HuH-7 (cell line): ENCODE data around the gene A3GALT2.

Source experiments
- DNase-seq: peaks from one replicate; pipeline ENCODE4 v3.0.0; 2011; ENCODE audit warnings: low spot score

A3GALT2 gene

DNA sequence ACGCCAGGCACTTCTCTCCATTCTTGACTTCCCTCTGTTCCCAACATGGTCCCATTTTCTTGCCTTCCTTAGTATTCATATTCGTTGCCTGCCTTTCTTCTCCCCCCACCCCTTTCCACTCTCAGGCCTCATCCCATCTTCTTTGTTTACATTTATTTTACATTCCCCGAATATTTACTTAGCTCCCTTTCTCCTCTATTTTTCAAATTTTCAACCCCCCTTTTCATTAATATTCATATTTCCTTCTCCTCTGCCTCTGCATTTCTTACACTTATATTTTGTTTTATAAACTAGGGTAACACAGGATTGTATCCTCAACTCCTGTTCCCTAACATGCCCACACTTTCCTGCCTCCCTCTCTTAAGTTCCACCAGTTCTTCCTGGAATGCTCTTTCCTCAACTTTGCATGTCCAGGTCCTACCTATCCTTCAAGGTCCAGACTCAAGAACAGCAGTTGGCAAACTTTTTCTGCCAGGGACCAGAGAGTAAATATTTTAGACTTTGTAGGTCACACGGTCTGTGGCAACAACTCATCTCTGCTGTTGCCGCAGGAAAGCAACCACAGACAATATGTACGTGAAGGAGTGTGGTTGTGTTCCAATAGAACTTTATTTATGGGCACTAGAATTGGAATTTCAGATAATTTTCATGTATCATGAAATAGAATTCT is 29.8 kb upstream of the A3GALT2 start:
- no peak for DNase-seq

DNA sequence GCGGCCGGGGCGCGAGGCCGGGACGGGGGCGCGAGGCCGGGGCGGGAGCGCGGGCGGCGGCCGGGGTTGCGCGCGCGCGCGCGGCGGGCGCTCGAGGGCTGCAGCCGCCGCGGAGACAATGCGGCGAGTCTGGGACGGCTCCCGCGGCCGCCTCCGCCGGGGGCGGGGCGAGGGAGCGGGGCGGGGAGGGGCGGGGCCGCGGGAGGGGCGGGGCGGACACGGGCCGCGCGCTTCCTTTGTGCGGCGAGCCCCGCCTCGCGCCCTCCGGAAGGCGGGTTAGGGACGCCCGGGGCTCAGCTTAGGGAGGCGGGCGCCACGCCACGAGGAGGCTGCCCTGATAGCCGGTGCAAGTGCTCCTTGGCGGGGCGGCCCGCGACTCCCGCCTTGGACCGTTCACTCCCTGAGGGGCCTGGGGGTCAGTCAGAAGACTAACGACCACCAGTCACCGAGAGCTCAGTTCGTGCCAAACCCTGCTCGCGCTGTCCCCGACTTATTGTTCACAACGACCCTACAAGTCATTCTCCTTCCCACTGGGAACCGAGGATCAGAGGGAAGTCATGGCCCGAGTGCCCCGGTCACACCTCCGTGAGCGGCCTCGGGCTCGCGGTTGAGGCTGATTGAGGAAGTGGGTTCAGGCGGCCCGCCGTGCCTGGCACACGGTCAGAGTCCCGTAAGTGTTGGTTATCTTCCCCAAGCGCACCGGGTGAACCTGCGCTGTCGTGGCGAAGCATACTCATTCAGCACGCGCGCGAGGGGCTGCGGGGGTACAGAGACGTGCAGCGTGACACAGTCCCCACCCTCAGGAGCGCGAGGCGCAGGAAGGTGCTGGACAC is 29.1 kb upstream of the A3GALT2 start:
- DNase-seq: peak; percentile 89

DNA sequence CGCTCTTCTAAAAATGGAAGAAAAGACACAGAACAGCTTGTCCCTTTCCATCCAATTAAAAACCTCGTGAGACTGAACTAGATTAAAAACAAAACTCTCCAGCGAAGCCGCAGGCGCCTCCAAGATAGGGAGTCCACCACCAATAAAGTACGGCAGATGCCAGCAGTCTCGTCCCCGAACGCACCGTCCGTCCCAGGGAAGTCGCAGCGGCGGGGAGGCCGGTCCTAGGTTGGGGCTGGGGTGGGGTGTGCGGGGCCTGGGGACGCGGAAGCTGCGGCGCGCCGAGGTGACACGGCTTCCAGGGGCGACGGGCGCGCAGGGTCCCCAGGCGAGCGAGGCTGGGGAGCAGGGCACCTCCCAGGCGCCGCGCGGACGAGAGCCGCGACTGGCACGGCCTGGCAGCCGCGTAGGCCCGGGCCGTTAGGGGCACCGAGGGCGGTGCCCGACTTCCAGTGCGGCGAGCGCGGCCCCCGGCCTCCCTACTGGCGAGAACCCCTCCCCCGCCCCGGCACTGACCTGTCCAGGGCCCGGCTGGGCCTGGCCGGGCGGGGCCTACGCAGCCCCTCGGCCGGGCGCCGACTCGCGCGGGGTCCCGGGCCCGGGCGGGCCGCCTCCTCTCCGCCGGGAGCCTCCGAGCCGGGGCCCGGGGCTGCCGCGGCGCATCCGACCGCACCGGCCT is 28.3 kb upstream of the A3GALT2 start:
- DNase-seq: peak; percentile 52

DNA sequence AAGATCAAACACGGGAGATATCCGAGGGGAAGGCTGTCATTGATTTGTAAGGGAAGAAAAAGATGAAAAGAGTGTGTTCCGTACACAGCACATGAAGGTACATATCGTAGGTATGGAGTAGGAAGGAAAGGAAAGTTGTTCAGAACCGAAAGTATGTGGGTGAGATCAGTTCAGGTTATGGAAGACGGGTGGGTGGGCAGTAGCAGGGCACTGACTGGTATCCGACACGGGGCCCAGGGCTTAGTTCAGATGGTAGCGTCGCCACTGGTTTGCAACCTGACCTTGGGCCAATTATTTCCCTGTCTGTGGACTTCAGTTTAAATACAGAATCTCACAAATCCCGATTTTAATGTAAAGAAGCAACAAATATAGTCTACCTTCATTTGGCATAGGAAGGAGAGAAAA is 27.8 kb upstream of the A3GALT2 start:
- DNase-seq: no peak

DNA sequence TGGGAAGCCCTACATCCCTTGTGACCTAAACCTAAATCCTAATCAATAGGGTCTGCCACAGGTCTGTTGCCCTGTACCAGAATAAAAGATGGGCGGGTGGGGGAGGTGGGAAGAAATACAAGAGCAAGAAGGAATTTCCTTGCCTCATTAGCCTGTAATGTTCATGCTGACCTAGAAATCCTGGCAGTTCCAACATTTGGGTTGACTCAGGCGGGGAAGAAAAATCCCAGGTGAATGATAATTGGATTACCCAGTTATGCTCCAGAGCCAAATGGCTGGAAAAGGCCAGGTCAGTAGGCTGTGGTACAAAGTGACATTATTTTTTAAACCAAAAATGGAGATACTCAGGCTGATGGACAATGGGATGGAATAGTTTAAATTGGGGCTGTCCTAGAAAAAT is 27.3 kb upstream of the A3GALT2 start:
- DNase-seq: no peak

DNA sequence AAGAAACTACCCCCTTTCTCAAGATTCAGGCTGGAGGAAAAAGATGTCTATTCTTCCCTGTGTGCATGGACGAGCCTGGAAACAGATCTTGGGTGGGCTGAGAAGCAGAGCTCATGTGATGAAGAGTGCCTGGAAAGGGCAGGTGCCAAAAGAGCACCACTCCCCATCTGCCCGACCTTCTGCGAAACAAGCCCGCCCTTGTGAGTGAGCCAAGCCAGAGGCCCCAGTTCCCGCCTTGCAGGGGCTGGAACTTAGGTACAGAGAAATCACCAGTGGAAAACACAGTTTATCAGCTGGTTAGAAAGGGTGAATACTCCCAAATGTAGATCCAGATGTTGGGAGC is 26.7 kb upstream of the A3GALT2 start:
- peak; percentile 40 for DNase-seq

DNA sequence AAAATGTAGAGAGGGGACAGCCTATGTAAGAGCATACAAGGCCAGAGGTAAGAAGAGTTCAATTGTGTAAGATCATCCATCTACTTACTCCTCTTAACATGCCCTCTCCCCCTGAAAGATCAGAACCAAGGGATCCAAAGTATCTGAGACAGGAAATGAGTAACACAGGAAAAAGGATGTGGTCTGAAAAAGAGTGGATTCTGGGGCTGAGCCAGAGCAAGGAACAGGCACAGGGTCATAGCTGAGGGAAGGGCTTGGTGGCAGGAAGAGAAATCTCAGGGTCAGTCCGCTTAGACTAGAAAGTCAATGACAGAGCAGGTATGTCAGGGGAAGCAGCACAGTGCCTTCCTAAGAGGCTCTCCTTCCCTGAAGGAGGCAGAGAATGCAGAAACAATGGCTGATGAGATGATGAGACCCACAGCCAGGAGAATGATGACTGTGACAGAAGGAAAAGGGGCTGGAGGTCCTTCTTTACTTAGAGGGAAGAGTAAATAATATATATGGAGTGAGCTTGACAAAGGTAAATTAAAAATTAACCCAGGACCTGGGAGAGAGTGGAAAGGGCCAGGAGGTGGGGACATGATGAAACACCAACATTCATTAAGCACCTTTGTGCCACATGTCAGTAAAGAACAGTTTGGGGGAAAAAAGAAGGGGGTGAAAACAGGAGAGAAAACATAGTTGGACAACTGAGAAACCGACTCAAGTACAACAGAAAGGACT is 26.2 kb upstream of the A3GALT2 start:
- DNase-seq: peak; percentile 75

DNA sequence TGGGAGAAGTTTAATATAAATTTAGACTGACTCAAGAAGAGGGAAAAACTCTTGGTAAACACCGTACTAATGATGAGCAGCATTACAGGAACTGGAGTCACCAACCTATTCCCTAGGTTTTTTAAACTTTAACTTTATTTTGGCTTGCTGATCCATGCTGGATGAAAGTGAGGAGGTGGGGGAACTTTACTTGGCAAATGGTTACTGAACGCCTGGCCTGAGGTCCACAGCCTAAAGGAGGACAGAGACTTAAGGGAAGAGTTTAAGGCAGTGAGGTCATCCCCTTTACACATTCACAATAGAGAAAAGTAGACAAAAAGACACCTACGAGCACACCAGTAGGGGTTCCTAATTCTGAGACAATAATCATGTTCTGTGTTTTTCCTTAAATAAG is 25.6 kb upstream of the A3GALT2 start:
- no peak for DNase-seq

DNA sequence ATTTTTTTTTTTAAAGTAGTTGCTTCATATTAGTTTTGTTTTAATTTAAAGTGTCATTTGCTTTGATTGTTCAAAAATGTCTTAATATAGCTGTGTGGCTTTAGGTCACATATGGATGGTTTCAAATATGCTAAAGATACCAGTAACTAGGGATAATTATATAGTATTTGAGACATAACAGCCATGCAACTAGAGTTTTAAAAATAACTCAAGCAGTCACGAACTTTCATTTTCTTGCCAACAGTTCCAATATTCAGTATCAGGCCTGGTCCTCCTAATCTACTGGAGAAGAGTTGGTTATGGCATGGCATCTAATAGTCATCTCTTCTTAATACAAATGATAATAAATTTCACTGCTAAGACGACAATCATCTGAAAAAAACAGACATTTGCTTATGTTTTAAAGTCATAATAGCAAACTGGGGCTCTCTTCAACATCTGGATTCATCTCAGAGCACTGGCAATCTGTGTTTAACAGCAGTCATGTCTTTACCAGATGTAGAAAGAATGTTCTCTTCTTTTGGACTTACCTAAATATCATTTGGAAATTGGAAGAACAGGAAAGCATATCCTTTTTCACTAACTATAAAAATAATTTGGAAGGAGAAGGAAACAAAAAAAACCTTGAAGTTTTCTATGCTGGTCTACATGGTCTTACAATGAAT is 24.1 kb upstream of the A3GALT2 start:
- no peak for DNase-seq

DNA sequence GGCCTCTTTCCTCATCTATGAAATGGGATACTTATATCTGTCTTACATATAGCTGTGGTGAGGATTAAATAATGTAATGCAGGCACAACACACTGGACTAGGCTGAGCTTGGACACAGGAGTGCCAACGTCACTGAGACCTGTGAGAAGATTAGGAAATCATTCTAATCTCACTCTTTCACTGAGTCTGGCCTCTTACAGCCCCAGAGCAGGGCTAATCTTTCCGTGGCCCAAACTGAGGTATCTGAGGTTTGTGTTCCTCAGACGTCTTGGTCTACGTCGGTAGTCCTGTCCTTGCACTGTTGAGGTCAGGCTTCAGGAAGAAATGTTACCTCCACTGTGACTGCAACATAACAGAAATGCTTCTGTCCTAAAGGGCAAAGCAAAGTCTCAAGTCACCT is 22.6 kb upstream of the A3GALT2 start:
- no peak for DNase-seq

DNA sequence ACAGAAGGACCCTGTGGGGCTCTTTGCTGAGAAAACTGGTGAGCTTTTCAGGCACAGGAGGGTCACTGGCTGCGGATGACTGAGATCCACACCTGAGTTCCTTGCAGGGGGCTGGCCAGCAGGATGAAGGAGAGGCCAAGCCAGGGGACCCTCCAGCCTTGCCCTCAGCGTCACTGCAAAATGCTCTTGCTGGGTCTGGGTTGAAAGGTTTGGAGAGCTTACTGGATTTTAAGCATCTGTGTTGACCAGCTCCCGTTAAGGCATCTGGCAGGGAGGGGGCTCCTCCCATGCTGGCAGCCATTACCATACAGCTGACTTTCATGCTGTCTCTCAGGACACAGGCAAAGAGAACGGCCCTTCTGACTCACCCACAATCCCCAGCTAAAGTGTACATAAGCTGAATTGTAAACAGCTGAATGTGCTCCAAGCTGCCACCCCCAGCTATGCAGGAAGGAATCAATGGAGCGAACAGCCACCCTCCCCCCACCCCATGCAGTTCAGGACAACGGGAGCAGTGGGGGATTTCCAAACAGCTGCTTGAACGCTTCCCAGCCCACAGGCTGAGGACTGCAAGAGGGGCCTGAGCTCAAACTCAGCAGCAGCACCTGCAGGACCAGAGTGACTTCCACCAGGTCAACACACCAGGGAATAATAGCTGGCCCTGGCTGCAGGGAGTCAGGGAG is 21.3 kb upstream of the A3GALT2 start:
- peak; percentile 82 for DNase-seq

DNA sequence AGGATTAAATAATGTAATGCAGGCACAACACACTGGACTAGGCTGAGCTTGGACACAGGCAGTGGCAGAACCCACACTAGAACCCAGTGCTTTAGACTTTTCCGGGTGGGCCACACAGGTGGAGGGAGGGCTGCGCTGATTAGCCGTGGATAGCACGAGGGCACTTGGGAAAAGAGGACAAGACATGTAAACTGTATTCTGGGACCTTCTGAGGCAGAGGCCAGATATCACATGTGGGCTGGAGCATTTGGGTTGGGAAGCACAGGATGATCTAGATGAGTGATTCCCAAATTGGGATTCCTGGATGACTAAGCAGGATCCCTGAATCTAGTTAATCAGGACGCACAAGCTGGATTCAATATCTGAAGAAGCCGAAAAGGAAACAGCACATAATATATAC is 20.3 kb upstream of the A3GALT2 start:
- DNase-seq: no peak

DNA sequence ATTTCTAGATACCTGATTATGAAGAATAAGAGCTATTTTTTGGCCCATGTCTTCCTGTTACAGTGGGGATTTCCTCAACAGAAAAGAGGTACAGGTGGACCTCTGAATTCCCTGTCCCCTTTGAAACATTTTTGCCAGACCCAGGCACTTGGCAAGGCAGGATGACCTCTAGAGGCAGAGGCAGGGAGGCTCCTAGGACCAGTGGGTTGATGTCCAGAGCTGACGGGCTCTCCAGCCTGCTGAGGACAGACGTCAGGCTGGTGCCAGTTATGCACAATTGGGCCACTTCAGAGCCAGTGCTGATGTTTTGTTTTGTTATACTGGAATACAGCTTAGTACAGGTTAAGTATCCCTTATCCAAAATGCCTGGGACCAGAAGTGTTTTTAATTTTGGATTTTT is 18.5 kb upstream of the A3GALT2 start:
- no peak for DNase-seq

DNA sequence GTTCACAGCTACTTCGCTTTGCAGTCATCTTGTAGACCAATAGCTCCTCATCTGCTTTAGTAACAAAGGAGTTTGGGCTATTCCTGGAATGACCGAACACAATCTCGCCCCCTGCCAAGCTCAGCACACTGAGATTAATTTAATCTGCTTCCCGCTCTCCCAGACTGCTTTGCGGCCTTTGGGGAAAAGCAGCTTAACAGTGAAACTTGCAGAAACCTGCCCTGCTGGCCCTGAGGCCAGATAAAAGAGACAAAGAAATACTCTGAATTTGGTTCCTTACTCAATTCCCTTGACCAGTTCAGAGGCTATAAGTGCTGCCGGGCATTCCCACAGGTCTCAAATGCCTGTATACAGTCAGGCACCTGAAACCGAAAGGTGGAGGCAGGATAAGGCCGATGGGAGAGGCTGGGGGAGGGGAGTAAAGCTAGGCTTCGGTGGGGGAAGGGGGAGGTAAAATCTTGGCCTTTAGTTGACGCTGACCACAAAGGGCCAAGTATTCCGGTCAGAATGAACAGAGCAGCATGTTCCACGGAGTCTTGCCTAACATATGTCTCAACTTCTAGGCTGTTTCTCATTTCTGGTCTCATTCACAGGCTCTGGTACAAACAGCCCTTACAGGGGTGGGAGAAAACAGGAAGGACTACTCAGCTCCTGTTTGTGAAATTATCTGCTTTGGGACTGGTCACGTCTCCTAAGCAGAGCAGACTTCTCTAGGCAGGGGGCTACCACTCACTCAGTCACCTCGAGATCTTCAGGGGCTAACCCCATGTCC is 17.7 kb upstream of the A3GALT2 start:
- DNase-seq: no peak

DNA sequence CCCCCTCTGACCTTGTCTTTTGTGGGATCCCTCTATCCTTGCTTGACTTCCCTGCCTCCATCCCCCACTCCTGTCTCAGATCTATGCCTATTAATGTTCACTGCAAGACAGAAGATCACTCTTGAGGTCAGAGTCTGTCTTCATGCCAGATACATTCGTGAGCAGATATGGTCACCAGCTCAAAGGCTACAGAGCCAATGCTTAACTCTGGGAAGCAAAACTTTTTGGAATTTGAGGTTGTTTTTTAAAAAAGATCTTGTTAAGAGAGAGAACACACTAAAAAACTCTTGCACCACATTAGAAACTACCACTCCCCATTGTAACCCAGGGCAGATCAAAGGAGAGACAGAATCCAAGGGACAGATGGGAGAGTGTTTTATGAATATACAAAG is 17.1 kb upstream of the A3GALT2 start:
- DNase-seq: no peak

DNA sequence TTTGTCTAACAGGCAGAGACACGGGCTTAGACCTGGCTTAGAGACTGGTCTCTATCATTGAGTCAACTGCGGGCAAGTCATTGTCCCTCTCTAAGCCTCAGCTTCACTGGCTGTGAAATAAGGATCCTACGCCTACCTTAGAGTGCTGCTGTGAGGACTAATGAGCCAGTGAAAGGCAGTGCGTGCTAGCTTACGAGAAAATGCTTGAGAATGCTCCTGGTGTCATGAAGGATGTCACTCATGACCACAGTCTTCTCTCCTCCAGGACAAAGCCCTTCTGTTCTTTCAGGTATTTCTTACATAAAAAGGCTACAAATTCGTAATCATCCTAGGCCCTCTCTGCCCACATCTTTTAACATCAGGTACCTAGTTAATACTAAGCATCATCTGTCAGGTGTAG is 16.5 kb upstream of the A3GALT2 start:
- DNase-seq: no peak

DNA sequence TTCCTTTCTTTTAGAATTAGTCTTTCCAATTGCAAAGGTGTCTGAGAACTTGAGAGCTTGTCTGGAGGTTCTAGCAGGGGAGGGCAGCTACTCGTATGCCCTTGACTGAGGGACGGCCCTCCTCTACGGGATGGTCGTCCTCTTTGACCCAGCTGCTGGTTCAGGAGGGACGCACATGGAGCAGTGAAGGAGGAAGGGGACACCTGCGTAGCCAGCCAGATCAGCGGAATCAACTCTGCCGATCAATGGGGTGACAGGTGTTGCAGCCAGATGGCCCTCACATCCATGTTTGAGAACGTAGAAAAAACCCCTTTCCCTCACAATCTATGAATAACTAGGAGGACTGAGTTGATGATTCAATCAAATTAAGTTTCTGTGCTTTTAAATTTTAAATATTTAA is 15.7 kb upstream of the A3GALT2 start:
- DNase-seq: no peak

DNA sequence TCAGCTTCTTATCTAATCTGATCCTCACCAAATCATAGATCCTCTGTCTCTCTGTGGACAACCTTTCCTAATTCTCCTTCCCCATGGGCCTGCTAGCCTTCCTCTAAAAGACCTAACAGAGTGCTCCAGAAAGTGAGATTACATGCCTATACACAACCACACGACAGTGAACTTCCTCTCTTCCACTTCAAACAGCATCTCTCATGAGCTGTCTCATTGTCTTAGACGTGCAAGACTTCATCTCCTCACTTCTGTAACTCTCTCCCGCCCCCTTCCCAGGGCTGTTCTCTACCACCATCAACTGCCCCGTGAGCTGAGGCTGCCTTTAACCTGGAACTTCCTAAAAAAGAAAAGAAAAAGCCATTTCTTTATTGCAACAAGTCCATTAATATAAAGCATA is 14.1 kb upstream of the A3GALT2 start:
- no peak for DNase-seq

DNA sequence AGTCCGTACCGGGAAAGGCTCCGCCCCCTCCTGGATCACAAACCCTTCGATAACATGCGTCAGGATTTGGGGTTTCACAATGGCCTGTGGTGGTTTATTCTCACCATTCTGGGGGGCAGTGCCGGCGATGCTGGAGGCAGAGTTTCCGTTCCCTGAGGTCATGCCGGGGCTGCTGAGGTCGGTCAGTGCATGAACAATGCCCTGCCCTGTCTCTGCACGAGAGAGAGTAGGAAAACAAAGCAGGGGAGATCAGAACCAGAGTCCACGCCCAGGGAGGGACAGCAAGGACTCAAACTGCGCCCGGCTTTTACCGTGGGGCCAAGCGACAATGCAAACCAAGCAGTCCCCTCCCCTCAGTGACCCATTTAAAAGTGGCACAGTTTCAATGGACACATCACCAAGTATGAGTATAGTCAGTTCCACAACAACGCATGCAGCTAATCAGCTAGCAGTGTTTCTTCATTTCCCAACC is 13.2 kb upstream of the A3GALT2 start:
- no peak for DNase-seq

DNA sequence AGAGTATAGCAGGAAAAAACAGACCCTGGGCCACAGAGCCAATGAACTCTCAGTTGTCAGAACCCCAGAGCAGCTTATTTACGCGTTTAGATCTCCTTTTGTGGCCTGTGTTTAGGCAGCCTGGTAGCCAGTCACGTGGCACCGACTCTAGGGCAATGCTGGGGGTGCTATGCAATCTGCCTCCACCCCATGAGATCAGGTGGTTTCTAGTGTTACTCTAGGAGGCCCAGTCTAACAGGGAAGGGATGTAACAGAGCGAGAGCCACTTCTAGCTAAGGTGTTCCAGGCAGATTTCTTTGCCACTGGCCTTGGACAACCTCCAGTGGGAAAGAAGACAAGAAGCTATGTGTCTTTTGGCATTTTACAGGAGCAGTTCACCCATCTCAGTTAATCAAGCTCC is 12.0 kb upstream of the A3GALT2 start:
- no peak for DNase-seq

DNA sequence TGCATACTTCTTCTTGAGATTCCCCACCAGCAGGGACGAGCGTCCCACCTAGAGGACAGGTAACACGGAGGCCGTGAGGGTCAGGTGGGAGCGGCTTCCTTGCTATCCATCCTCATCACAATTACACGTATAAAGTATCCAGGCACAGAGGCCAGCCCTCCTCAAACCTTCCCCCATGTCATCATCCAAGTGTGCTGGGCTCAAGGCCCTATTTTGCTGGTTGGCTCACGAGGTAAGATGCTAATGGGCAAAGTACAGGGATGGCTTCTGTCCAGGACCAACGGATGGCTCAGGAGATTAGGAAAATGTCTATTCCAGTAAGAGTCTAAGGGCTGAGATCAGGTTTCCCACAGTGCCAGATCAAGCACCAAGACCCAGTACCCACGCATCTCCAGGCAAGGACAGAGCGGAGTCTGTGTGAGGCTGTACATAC is 11.5 kb upstream of the A3GALT2 start:
- DNase-seq: no peak
